HUDEP-2 (cell line): Measurements from ENCODE around the gene THOC2.
A peak's percentile ranks its signal among the peaks of the same experiment; 100 is the strongest.
"Not testable (repeated sequence)": the region's sequence is repeated elsewhere in the genome, so short reads cannot be mapped to it uniquely, and the experiment has no call there.

Experiments used
- DNase-seq, 76 experiments: peaks; one replicate each; lab custom pipeline; 2025; ENCODE audit not compliant: unreplicated experiment in 76 of 76; lab: John Stamatoyannopoulos, UW

Gene THOC2

DNA sequence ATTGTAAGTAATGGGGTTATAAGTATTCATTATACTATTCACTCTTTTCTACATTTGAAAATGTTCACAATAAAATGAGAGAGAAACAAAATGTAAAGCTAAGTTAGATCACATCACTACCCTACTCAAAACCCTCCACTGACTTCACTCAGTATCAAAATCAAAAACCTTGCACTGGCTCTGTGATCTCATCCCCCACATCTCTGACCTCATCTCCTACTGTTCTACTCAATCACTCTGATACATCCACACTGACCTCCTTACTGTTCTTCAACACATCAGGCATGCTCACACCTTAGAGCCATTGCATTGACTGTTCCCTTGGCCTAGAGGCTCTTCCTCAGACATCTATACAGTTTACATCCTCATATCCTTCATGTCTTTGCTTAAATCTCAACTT, 50.7 kb downstream of the THOC2 start:
- DNase-seq: no peak

DNA sequence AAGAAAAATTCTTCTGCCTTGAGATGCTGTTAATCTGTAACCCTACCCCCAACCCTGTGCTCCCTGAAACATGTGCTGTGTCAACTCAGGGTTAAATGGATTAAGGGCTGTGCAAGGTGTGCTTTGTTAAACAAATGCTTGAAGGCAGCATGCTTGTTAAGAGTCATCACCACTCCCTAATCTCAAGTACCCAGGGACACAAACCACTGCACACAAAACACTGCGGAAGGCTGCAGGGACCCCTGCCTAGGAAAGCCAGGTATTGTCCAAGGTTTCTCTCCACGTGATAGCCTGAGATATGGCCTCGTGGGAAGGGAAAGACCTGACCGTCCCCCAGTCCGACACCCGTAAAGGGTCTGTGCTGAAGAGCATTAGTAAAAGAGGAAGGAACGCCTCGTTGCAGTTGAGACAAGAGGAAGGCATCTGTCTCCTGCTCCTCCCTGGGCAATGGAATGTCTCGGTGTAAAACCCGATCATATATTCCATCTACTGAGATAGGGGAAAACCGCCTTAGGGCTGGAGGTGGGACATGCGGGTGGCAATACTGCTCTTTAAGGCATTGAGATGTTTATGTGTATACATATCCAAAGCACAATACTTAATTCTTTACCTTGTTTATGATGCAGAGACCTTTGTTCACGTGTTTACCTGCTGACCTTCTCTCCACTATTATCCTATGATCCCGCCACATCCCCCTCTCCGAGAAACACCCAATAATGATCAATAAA, 53.0 kb downstream of the THOC2 start:
- DNase-seq: not testable (repeated sequence)

- DNase-seq: no peak
Observed at GRCh38 chrX:123675154-123675553, 57.7 kb downstream of the THOC2 start.

GRCh38 chrX:123673813-123674212, 59.0 kb downstream of the THOC2 start:
- DNase-seq: no peak

- DNase-seq: no peak
Observed at GRCh38 chrX:123665197-123665596, 67.7 kb downstream of the THOC2 start.

DNA sequence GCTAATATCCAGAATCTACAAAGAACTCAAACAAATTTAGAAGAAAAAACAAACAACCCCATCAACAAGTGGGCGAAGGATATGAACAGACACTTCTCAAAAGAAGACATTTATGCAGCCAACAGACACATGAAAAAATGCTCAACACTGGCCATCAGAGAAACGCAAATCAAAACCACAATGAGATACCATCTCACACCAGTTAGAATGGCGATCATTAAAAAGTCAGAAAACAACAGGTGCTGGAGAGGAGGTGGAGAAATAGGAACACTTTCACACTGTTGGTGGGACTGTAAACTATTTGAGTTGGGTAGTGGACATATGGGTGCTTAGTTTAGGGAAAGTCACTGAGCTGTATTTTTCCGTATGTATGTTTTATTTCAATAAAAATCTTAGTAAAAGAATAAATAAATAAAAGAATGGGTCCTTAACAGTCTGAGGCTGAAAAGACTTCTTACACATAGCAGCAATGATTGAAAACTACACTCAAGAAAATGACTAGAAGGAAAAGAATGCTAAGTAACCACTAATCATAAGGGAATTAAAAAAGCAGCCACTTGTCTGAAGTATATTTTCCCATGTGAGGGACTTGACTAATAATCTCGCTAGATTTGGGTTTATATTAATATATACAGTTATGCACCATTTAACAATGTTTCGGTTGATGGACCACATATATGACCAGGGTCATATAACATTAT, 68.2 kb downstream of the THOC2 start:
- DNase-seq: not testable (repeated sequence)

- DNase-seq: not testable (repeated sequence)
Observed at GRCh38 chrX:123663720-123664119, 69.1 kb downstream of the THOC2 start.

DNA sequence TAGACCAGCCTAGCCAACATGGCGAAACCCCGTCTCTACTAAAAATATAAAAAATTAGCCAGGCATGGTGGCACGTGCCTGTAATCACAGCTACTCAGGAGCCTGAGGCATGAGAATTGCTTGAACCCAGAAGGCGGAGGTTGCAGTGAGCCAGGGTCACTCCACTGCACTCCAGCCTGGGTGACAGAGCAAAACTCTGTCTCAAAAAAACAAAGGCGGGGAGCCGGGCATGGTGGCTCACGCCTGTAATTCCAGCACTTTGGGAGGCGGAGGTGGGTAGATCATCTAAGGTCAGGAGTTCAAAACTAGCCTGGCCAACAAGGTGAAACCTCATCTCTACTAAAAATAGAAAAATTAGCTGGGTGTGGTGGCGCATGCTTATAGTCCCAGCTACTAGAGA, 76.3 kb downstream of the THOC2 start:
- not testable (repeated sequence) for DNase-seq

DNA sequence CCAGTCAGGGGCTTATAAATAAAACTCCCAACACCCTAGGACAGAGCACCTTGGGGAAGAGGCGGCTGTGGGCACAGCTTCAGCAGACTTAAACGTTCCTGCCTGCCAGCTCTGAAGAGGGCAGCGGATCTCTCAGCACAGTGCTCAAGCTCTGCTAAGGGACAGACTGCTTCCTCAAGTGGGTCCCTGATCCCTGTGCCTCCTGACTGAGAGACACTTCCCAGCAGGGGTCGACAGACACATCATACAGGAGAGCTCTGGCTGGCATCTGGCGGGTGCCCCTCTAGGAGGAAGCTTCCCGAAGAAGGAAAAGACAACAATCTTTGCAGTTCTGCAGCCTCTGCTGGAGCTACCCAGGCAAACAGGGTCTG, 84.1 kb downstream of the THOC2 start:
- peak in 1 of 76 experiments; percentile 0 for DNase-seq

GRCh38 chrX:123648028-123648810, 84.6 kb downstream of the THOC2 start:
- DNase-seq: no peak

DNA sequence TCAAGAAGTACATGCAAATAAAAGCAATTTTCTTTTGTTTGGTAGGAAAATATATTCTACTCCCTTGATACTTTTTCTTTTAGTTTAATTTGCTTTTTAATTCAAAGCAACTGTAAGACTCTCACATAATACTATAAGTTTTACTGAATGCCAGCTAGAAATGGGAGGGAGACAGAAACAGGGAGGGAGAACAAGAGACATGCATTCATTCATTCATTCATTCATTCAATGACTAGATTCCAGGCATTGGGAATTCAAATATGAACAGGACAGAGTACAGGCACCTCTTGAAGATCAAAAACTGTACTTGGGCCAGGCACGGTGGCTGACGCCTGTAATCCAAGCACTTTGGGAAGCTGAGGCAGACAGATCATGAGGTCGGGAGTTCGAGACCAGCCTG, 85.6 kb downstream of the THOC2 start:
- DNase-seq: no peak

GRCh38 chrX:123629502-123629901, 103.3 kb downstream of the THOC2 start:
- DNase-seq: no peak

GRCh38 chrX:123626962-123627361, 105.9 kb downstream of the THOC2 start:
- DNase-seq: no peak

- no peak for DNase-seq
Observed at GRCh38 chrX:123625952-123626351, 106.9 kb downstream of the THOC2 start.

DNA sequence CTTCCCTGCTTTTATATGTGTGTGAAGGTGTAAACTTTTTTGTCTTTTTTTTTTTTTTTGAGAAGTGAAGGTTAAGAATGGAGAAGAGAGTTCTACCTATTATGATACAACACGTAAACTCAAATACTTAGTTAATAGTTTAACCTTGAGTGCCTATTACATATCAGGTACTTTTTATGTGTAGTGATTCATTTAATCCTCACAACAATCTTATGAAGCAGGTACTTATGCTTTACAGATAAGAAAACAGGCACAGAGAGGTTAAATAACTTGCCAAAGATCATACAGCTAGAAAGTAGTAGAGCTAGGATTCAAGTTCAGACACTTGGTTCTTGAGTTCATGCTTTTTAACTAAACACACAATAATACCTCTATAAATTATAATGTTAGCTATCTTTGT, 107.4 kb downstream of the THOC2 start:
- DNase-seq: no peak

GRCh38 chrX:123617007-123617406, 115.8 kb downstream of the THOC2 start:
- DNase-seq: no peak

- DNase-seq: no peak
Observed at GRCh38 chrX:123610915-123611314, 121.9 kb downstream of the THOC2 start.

DNA sequence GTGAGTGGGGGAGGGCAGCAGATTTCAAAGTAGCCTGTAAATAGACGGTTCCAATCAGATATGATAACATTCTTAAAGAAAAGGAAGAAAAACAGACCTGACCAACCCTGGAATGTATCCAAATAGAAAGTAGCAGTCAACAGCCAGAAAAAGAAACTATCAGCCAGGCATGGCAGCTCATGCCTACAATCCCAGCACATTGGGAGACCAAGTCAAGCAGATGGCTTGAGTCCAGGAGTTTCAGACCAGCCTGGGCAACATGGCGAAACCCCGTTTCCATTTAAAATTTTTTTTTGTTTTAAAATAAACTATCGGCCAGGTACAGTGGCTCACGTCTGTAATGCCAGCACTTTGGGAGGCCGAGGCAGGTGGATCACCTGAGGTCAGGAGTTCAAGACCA, 125.0 kb downstream of the THOC2 start:
- no peak for DNase-seq

DNA sequence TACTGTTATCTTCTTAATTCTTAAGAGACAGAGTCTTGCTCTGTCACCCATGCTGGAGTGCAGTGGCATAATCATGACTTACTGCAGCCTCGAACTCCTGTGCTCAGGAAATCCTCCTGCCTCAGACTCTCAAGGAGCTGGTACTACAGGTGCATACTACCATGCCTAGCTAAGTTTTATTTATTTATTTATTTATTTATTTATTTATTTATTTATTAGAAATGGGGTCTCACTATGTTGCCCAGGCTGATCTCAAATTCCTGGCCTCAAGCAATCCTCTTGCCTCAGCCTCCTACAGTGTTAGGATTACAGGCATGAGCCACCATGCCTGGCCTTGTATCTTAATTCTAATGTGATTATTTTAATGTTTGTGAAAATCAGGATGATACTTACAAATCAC, 125.6 kb downstream of the THOC2 start:
- no peak for DNase-seq

- DNase-seq: no peak
Observed at GRCh38 chrX:123603491-123603890, 129.4 kb downstream of the THOC2 start.

GRCh38 chrX:123601437-123601836, 131.4 kb downstream of the THOC2 start:
- no peak for DNase-seq

DNA sequence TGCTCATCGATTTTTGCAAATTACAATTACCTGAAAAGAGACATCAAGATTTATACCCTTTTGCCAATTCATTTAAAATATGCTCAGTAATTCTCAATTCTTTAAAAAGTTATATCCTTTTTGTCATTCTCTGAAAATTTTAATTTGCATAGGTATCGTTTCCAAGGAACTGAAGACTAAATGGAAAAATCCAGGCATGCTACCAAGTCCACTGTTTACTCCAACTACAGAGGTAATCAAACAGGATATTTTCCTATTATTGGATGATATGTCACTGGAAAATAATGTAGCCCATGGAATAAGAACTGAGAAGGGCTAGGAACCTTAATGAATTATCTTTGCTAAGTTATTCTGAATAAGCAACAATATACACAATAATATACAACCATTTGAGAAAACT, 132.7 kb downstream of the THOC2 start:
- no peak for DNase-seq
